ENCODE data around the gene NBEA.

The NBEA gene

DNA sequence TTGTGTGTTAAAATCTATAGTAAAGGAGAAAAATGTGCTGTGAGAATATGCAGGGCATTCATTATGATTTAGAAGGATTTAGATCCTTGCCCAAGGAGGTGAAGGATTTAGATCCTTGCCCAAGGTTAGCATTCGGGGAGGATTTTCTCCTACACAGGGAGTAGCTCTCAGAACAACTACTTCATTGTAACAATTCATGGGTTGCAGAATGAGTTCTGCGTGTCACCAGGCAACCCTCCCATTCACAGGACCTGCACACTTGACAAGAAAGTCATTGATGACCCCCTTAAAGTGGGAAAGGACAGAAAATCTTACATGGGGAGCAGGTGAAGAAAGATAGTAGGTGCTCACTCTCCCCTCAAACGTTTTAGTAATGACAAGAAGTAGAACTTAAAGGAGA lies 701.6 kb downstream of the NBEA start:
- H3K27ac ChIP-seq (replicated peaks) = no peak overlapping the region
- no peaks in the 10 kb centered on the region for H3K27me3 ChIP-seq (ENCODE audit: insufficient read depth, poor library complexity, severe bottlenecking)
- H3K4me3 ChIP-seq (replicated peaks; ENCODE audit: insufficient read depth, low read length) = no peak overlapping the region
- TF ChIP-seq, protein P1, sequence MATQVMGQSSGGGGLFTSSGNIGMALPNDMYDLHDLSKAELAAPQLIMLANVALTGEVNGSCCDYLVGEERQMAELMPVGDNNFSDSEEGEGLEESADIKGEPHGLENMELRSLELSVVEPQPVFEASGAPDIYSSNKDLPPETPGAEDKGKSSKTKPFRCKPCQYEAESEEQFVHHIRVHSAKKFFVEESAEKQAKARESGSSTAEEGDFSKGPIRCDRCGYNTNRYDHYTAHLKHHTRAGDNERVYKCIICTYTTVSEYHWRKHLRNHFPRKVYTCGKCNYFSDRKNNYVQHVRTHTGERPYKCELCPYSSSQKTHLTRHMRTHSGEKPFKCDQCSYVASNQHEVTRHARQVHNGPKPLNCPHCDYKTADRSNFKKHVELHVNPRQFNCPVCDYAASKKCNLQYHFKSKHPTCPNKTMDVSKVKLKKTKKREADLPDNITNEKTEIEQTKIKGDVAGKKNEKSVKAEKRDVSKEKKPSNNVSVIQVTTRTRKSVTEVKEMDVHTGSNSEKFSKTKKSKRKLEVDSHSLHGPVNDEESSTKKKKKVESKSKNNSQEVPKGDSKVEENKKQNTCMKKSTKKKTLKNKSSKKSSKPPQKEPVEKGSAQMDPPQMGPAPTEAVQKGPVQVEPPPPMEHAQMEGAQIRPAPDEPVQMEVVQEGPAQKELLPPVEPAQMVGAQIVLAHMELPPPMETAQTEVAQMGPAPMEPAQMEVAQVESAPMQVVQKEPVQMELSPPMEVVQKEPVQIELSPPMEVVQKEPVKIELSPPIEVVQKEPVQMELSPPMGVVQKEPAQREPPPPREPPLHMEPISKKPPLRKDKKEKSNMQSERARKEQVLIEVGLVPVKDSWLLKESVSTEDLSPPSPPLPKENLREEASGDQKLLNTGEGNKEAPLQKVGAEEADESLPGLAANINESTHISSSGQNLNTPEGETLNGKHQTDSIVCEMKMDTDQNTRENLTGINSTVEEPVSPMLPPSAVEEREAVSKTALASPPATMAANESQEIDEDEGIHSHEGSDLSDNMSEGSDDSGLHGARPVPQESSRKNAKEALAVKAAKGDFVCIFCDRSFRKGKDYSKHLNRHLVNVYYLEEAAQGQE (IDR thresholded peaks at IDR 0.05; ENCODE audit: insufficient replicate concordance, low read depth) = no peak
- TF ChIP-seq, protein P2, sequence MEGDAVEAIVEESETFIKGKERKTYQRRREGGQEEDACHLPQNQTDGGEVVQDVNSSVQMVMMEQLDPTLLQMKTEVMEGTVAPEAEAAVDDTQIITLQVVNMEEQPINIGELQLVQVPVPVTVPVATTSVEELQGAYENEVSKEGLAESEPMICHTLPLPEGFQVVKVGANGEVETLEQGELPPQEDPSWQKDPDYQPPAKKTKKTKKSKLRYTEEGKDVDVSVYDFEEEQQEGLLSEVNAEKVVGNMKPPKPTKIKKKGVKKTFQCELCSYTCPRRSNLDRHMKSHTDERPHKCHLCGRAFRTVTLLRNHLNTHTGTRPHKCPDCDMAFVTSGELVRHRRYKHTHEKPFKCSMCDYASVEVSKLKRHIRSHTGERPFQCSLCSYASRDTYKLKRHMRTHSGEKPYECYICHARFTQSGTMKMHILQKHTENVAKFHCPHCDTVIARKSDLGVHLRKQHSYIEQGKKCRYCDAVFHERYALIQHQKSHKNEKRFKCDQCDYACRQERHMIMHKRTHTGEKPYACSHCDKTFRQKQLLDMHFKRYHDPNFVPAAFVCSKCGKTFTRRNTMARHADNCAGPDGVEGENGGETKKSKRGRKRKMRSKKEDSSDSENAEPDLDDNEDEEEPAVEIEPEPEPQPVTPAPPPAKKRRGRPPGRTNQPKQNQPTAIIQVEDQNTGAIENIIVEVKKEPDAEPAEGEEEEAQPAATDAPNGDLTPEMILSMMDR (IDR thresholded peaks at IDR 0.05; ENCODE audit: insufficient read depth, low read length) = no peak
- TF ChIP-seq GABPA (IDR thresholded peaks at IDR 0.05; ENCODE audit: low read depth) (no peak), POLR2AphosphoS5 (IDR thresholded peaks at IDR 0.05; ENCODE audit: low read depth) (no peak), SPI1 (IDR thresholded peaks at IDR 0.05; ENCODE audit: borderline replicate concordance, low read depth) (no peak)
- no peak for DNase-seq (ENCODE audit: low read depth in 1 of 2, low spot score in 1 of 2)

DNA sequence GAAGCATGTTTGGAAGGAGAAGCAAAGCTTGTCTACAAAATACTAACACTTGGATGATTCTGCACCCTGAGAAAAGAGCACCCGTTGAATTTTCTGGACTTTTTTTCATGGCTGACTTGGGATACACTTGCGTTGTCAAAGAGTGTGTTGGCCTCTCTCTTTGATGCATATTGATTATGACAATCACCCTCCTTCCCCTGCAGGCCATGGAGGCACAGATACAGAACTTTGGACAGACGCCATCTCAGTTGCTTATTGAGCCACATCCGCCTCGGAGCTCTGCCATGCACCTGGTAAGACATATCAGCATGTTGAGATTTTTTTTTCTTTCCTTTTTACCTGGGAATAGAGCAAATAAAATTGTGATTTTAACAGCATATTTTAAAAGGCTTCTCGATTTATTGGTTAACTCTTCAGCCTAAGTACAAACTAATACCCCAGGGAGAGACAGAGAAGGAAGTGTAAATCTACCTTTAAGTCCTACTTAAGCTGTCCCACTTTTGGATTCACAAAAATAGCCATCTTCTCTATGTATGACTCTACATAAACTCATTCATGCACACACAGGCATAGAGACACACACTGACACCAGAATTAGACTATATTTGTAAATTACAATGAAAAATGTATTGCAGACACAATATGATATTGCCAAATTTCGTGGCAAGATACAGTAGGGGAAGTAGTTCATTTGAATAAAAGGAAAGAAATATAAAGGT lies 704.1 kb downstream of the NBEA start:
- Histone ChIP-seq H3K27ac (replicated peaks) (no peak overlapping the region), H3K4me3 (replicated peaks; ENCODE audit: insufficient read depth, low read length) (no peak overlapping the region), H3K27me3 (ENCODE audit: insufficient read depth, poor library complexity, severe bottlenecking) (no peaks in the 10 kb centered on the region)
- DNase-seq (ENCODE audit: low read depth in 1 of 2, low spot score in 1 of 2) = no peak
- TF ChIP-seq GABPA (IDR thresholded peaks at IDR 0.05; ENCODE audit: low read depth) (no peak), POLR2AphosphoS5 (IDR thresholded peaks at IDR 0.05; ENCODE audit: low read depth) (no peak), SPI1 (IDR thresholded peaks at IDR 0.05; ENCODE audit: borderline replicate concordance, low read depth) (no peak)
- TF ChIP-seq, protein P2 (IDR thresholded peaks at IDR 0.05; ENCODE audit: insufficient read depth, low read length) = no peak
- TF ChIP-seq, protein P1 (IDR thresholded peaks at IDR 0.05; ENCODE audit: insufficient replicate concordance, low read depth) = no peak

DNA sequence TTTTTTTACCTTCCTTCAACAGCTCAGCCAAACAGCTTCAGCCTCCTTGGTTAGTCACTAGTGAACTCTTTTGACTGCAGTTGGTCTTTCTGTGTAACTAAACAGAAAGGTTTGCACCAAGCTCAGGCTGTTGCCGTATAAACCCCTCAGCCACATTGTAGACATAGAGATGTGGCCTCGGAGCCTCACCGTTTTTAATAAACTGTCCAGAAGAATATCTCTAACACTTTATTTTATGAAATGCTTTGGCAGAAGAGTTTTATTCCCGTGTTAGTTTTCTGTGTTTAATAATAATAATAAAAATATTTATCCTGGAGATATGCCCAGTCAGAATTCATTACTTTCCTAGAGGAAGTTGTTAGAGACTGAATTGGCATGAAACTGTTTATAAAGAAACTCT lies 706.1 kb downstream of the NBEA start:
- no peaks in the 10 kb centered on the region for H3K27me3 ChIP-seq (ENCODE audit: insufficient read depth, poor library complexity, severe bottlenecking)
- TF ChIP-seq SPI1 (IDR thresholded peaks at IDR 0.05; ENCODE audit: borderline replicate concordance, low read depth) (no peak), GABPA (IDR thresholded peaks at IDR 0.05; ENCODE audit: low read depth) (no peak), POLR2AphosphoS5 (IDR thresholded peaks at IDR 0.05; ENCODE audit: low read depth) (no peak)
- TF ChIP-seq, protein P2 (IDR thresholded peaks at IDR 0.05; ENCODE audit: insufficient read depth, low read length) = no peak
- TF ChIP-seq, protein P1 (IDR thresholded peaks at IDR 0.05; ENCODE audit: insufficient replicate concordance, low read depth) = no peak
- no peak for DNase-seq (ENCODE audit: low read depth in 1 of 2, low spot score in 1 of 2)
- H3K27ac ChIP-seq (replicated peaks) = no peak overlapping the region
- H3K4me3 ChIP-seq (replicated peaks; ENCODE audit: insufficient read depth, low read length) = no peak overlapping the region
